GM19328 (cell line): Measurements from ENCODE around the gene ASRGL1.
"Not testable (repeated sequence)": the region's sequence is repeated elsewhere in the genome, so short reads cannot be mapped to it uniquely, and the experiment has no call there.

Experiments
- ATAC-seq: cut with Tn5 transposase; IDR thresholded peaks from one replicate; pipeline ENCODE4 v1.9.1; 2021; ENCODE audit warnings: mild to moderate bottlenecking, moderate library complexity; ENCODE audit not compliant: unreplicated experiment

Gene ASRGL1

DNA sequence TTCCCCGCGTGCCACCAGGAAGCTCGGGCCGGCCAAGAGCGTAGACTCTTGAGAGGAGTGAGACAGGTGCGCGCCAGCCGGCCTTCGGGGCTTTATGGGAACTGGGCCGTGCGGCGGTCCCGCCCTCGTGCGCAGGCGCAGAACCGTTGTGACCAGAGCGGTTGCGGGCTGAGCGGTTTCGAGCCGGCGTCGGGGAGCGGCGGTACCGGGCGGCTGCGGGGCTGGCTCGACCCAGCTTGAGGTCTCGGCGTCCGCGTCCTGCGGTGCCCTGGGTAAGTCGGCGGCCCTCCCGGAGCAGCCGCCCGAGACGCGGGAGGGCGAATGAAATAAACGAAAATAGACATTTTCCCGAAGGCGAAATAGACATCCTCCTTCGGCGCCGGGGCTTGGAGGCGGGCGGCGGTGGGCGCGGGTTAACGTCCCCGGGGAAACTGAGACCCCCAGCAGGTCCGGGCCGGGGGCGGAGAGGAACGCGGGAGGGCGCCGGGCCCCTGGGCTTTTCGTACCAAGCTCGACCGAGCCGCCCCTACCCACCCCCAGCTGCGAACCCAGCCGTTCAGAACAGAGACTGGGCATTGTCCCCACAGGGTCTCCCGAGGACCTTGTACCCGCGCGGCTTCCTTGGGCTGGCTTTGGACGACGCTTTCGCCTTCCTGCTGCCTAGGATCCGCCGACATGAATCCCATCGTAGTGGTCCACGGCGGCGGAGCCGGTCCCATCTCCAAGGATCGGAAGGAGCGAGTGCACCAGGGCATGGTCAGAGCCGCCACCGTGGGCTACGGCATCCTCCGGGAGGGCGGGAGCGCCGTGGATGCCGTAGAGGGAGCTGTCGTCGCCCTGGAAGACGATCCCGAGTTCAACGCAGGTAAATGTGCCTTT is at the start of gene ASRGL1:
Gene ASRGL1, plus strand, starts transcription at position 146 of the 879 bp plus-strand sequence. Its CDS starts 530 bp downstream, at position 676.
- no peak for ATAC-seq

DNA sequence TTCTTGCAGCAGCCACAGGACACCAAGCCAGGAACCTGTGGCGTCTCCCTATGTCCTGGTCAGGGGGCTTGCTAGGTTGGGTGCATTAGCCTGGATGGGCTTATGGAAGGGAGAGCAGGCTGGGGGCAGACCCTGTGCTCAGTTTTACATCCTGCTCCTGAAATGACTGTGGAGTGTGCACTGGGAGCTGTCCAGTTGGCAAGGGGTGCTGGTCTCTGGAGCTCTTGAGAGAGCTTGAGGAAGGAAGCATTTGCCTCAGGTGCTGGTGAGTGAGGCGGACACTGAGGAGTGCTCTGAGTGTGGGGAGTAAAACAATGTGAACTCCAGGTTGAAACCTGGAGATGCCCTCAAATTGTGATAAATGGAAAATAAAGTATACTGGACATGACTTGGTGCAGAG is 41.7 kb upstream of the ASRGL1 start:
- no peak for ATAC-seq

DNA sequence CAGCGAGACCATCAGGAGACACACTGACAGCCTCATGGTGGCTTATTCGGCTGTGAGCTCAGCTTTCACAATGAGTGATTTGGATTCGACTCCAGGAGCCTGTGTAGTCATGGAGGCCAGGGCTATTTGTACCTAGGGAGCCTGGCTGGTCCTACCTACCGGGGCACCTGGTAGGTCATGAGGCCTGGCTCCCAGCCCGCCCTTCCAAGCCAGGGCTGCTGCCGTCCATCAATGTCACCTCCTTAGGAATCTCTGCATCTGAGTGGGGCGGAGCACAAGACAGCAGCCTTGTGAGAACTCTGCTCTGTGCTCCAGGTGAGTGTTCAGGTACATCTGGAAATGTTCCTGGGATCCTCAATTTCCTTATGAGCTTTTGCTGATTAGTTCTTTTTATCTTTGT is 38.3 kb upstream of the ASRGL1 start, which contains the start of gene SCGB1D4:
Gene SCGB1D4, minus strand, starts transcription at position 101 of the 400 bp plus-strand sequence. Its CDS starts 65 bp downstream, at position 36.
- ATAC-seq: no peak

DNA sequence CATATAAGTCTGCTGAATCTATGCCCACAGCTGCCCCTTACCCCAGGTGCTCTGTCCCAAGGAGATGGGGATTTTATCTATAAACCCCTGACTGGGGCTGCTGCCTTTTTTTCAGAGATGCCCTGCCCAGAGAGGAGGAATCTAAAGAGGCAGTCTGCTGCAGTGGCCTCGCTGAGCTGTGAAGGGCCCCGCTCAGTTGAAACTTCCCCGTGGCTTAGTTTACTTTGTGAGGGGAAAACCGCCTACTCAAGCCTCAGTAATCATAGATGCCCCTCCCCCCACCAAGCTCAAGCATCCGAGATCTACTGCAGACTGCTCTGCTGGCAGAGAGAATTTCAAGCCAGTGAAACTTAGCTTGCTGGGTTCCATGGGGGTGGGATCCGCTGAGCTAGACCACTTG is 31.0 kb upstream of the ASRGL1 start:
- ATAC-seq: no peak

DNA sequence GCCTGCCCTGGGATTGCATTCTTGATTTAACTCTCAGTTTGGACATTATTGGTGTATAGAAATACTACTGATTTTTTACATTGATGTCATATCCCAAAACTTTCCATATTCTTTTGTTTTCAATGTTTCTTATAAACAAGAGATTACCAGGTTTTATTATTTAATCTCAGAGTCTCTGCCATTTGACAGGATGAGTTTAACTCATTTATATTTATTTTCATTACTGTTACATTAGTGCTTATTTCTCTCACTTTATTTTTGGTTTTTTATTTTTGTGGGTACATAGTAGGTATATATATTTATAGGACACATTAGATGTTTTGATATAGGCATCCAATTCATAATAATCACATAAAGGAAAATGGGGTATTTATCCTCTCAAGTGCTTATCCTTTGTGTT is 29.3 kb upstream of the ASRGL1 start:
- ATAC-seq: no peak

DNA sequence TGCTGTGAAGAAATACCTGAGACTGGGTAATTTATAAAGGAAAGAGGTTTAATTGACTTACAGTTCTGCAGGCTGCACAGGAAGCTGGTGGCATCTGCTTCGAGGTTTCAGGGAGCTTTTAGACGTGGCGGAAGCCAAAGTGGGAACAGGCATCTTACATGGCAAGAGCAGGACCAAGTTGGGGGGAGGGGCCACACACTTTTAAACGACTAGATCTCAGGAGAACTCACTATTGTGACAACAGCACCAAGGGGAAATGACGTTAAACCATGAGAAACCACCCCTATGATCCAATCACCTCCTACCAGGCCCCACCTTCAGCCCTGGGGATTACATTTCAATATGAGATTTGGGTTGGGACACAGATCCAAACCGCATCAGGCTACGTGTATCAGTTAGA is 27.3 kb upstream of the ASRGL1 start:
- ATAC-seq: no peak

DNA sequence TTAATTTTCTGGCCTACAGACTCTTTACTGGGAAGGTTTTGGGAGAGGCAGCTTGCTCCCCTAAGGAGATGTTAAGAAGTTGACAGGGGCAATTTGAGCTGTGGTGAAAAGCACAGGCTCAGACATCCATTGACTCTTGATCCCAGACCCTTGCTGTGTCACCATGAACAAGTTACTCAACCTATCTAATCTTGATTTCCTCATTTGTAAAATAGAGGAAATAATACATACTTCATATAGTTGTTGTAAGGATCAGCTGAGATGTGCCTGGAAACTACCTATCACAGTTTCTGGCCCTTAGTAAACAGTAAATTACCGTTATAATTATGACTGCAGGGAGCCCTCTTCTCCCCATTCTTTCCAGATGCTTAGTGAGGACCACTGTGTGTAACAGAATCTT is 21.8 kb upstream of the ASRGL1 start:
- ATAC-seq: no peak

DNA sequence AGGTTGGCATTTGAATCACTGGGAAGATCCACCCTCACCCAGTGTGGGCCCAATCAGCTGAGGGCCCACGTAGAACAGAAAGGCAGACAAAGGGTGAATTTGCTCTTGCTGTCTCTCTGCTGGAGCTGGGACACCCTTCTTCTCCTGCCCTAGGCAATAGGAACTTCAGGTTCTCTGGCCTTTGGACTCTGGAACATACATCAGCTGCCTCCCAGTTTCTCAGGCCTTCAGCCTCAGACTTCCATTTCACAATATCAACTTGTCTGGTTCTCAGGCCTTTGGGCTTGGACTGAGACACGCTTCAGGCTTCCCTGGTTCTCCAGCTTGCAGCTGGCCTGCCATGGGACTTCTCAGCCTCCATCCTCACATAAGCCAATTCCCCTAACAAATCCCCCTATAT is 14.7 kb upstream of the ASRGL1 start:
- no peak for ATAC-seq

DNA sequence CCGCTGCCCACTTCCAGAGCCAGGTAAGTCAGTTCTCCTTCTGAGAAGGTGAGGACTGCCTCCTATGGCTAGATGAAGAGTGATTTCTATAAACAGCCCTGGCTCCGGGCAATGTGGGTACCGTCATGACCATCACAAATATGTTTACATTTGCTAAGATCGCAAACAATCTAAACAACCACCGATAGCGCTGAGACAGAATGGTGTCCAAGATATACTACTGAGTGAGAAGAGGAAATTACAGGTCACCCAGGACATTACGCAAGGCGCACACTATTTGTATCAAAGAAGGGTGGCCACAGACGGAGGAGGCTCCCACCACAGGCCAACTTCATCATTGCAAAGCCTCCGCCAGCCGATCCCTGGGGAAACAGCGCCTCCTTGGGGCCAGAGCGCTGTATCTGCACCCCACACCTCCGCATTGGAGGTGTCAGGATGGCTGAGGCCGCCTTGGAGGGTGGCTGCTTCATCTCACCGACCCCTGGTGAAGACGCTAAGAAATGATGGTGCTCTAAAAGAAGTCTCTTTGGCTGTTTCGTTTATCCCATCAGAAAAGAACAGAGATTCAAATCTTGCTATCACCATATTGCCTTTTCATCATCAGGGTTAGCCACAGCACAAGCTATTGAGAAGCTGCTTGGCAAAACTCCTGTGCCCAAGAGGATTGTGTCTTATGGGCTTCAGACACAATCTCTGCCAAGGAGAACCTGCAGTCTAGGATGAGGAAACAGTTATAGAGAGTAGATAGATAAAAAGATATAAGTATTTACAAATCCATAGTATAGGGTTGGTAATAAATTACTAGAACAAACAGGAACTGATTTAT is 12.3 kb upstream of the ASRGL1 start:
- ATAC-seq: no peak

DNA sequence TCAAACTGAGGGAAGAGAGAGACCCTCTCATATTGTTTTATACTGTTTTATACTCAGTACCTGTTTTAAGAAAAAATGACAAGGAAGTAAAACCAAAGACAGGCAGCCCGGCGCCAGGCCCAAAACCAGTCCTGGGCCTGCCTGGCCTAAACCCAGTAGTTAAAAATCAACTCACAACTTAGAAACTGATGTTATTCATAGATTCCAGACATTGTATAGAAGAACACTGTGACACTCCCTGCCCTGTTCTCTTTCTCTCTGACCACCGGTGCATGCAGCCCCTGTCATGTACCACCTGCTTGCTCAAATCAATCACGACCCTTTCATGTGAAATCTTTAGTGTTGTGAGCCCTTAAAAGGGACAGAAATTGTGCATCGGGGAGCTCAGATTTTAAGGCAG is 11.5 kb upstream of the ASRGL1 start:
- not testable (repeated sequence) for ATAC-seq

DNA sequence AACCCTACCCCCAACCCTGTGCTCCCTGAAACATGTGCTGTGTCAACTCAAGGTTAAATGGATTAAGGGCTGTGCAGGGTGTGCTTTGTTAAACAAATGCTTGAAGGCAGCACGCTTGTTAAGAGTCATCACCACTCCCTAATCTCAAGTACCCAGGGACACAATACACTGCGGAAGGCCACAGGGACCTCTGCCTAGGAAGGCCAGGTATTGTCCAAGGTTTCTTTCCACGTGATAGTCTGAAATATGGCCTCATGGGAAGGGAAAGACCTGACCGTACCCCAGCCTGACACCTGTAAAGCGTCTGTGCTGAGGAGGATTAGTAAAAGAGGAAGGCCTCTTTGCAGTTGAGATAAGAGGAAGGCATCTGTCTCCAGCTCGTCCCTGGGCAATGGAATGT is 10.5 kb upstream of the ASRGL1 start:
- not testable (repeated sequence) for ATAC-seq

DNA sequence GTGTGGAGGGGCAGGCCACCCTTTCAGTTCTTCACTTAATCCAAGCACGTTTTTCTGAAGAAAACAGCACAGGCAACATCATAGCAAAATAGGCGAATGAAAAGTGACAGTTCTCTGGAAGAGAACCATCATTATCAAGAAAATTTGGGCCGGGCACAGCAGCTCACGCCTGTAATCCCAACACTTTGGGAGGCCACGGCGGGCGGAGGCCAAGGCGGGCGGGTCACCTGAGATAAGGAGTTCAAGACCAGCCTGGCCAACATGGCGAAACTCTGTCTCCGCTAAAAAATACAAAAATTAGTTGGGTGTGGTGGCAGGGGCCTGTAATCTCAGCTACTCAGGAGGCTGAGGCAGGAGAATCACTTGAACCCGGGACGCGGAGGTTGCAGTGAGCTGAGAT is 9.7 kb upstream of the ASRGL1 start:
- ATAC-seq: not testable (repeated sequence)

DNA sequence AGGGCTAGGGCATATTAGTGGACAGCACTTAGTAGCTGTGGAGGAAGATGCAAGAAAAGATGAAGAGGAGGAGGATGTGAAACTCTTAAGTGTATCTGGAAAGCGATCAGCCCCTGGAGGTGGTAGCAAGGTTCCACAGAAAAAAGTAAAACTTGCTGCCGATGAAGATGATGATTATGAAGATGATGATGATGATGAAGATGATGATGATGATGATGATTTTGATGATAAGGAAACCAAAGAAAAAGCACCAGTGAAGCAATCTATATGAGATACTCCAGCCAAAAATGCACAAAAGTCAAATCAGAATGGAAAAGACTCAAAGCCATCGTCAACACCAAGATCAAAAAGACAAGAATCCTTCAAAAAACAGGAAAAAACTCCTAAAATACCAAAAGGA is 6.0 kb upstream of the ASRGL1 start:
- not testable (repeated sequence) for ATAC-seq

DNA sequence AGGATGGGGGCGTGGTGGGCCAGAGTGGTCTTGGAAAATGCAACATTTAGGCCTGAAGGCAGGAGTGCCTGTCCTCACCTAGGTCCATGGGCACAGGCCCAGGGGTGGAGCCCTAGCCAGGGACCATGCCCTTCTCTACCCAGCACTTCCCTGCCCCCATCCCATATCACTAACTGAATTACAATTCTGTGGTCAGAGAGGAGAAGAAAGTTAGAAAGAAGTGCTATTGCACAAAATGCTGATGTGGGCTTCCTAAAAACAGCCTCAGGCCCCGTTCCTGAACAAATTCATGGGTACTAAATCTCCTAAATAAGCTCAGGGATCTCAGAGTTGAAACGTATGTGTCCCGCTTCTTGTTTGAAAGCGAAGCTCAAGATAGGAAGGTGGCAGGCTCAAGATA is 3.5 kb upstream of the ASRGL1 start:
- no peak for ATAC-seq

DNA sequence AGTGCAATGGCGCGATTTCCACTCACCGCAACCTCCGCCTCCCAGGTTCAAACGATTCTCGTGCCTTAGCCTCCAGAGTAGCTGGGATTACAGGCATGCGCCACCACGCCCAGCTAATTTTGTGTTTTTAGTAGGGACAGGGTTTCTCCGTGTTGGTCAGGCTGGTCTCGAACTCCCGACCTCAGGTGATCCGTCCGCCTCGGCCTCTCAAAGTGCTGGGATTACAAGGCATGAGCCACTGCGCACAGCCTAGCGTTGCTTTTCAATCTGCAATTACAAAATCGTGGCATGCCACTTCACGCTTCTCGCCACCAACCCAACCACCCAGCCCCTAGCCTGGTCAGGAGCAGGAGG is 322 bp upstream of the ASRGL1 start:
- ATAC-seq: not testable (repeated sequence)

DNA sequence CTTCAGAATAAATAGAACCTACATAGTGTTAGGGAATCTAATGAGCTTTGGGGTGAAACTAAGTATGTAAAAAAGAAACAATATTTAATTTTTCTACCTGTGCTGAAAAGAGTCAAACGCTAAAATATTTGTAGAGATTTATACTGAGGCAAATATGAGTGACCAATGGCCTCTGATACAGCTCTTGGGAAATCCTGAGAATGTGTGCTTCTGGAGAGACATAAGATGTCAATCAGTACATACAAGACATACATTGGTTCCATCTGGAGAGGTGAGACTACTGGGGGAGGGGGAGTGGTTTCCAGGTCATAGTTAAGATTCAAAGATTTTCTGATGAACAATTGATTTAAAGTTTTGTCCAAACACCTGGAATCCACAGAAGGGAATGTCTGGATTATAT is 970 bp downstream of the ASRGL1 start:
- ATAC-seq: no peak

DNA sequence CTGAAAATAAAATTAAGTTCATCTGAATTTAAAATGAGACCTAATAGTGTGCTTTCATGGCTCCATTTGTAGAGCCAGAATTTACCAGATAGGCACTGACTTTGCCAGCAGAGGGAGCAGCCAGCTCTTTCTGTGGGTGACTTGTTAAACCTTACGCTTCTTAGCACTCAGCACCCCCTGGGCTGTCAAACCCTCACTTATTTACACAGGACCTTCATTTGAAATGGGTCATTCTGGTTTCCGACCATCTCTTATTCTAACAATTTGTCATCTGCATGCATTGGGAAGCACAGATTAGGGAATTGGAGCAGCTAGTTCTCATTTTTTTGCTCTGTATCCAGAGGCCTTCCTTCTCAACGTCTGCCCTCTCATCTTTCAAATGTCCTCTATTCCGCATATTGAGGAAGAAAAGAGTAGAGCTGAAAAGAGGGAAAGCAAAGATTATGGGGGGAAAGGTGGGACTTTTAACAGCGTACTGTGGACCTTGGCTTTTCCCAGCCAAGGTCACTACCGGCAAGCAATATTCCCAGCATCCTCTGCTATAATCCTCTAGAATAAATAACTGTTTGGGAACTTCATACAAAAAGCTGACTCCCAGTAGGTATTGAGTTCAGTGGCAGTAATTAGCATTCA is 3.1 kb downstream of the ASRGL1 start:
- ATAC-seq: no peak

DNA sequence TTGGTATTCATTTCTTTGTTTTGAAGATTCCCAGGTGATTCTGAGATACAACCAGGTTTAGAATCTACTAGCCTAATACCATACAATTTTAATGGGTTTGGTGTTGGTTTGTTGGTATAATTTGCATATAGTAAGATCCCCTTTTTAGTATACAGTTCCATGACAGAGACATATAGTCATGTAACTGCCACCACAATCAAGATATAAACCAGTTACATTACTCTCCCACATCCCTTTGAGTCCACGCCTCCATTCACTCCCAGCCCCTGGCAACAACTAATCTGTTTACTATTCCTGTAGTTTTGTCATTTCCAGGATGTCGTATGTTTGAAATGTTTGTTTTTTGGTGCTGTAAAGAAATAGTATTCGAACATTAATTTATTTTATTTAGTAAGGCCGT is 4.3 kb downstream of the ASRGL1 start:
- no peak for ATAC-seq

DNA sequence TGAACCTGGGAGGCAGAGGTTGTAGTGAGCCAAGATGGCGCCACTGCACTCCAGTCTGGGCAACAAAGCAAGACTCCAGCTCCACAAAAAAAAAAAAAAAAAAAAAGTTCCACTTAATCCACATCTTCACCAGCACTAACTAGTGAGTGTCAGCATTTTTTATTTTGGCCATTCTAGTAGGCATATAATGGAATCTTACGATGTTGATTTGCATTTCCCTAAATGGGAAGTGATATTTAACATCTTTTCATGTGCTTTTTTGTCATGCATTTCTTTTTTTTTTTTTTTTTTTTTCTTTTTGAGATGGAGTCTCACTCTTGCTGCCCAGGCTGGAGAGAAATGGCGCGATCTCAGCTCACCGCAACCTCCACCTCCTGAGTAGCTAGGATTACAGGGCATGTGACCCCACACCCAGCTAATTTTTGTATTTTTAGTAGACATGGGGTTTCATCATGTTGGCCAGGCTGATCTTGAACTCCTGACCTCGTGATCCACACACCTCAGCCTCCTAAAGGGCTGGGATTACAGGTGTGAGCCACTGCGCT is 6.5 kb downstream of the ASRGL1 start:
- ATAC-seq: not testable (repeated sequence)

DNA sequence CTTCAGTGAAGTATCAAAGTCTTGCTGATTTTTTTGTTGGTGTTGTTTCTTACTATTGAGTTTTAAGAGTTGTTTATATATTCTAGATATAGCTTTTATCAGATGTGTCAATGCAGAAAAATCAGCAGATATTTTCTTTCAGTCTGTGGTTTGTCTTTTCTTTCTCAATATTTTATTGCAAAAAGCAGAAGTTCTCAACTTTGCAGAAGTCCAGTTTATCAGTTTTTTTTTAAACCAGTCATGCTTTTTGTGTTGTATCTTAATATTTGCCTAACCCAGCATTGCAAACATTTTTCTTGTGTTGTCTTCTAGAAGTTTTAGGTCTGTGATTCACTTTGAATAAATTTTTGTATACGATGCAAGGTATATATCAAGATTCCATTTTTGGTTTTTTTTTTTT is 7.0 kb downstream of the ASRGL1 start:
- ATAC-seq: no peak

DNA sequence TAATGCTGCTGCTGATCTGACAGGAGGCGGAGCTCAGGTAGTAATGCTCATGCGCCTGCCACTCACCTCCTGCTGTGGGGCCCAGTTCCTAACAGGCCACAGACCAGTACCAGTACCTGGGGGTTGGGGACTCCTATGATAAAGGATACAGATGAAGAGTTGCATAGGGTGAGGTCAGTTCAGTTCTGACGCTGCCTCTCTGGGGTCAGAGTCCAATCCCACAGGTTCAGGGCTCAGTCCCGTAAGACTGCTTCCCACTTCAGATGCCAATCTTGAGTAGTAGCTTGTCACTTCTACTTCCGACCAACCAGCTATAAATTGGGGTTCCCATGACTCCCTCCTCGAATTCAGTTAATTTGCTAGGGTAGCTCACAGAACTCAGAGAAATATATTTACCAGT is 8.6 kb downstream of the ASRGL1 start:
- no peak for ATAC-seq
